MV-4-11 (cell line): Measurements from ENCODE around the gene B9D1.
"Not testable (repeated sequence)": the region's sequence is repeated elsewhere in the genome, so short reads cannot be mapped to it uniquely, and the experiment has no call there.

ENCODE experiments used
- DNase-seq: peaks from one replicate; lab custom pipeline; 2025; lab: John Stamatoyannopoulos, UW

The B9D1 gene

DNA sequence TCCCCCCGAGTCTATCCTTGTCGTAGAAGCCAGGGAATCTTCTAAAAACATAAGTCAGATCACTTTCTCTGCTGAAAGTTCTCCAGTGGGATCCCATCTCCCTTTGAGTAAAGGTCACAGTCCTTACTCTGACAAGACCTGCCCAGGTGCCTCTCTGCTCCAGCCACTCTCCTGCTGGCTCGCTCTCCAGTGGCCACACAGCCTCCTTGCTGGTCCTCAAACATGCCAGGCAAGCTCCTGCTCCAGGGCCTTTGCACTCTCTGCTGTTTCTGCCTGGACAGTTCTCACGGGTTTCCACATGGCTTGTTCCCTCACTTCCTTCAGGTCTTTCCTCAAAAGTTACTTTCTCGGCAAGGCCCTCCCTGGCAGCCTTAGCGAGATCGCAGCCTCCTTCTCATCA is 3.4 kb downstream of the B9D1 start:
- no peak for DNase-seq

DNA sequence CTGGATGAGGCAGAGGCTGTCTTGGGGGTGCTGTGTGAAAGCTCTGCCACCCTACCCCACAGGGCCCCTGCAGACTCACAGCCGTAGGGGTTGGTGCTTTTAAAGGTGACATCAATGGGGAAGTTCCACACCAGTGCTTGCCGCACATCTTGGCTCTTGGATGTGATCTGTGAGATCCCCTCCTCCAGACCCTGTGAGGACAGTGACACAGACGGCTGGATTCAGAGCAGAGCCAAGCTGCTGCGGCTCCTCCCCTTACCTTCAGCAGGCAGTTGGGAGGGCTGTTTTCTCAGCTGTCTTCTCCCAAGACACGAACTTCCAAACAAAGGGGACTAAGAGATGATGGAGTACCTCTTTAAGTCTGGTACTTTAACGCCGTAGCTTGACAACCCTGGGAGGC is 4.8 kb downstream of the B9D1 start:
- DNase-seq, result no peak

- DNase-seq, result no peak
Measured at GRCh38 chr17:19357351-19357750, 5.2 kb downstream of the B9D1 start.

GRCh38 chr17:19354748-19355147 is 7.8 kb downstream of the B9D1 start:
- no peak for DNase-seq

DNA sequence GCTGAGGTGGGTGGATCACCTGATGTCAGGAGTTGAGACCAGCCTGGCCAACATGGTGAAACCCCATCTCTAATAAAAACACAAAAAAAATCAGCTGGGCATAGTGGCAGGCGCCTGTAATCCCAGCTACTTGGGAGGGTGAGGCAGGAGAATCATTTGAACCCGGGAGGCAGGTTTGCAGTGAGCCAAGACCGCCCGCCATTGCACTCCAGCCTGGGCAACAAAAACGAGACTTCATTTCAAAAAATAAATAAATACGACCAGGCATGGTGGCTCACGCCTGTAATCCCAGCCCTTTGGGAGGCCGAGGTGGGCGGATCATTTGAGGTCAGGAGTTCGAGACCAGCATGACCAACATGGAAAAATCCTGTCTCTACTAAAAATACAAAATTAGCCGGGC is 9.1 kb downstream of the B9D1 start:
- not testable (repeated sequence) for DNase-seq

DNA sequence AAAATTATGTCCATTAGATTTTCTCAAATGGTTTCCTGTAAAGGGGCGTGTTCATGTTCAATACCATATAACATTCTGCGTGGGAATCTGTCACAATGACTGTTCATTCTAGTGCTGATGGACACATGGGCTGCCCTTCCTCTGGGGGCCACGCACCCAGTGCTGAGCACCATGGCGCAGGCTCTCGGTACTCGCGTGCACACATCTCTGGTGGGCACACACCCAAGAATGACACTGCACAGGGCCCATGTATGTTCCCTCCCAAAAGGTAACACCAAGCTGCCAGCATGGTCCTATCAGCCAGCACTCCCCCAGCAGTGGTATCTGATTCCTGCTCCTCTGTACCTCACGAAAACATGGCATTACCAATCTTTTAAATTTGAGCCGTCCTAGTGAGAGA is 13.7 kb downstream of the B9D1 start:
- DNase-seq, result no peak

- no peak for DNase-seq
Measured at GRCh38 chr17:19348081-19348650, 14.4 kb downstream of the B9D1 start.

GRCh38 chr17:19347323-19348080 is 15.0 kb downstream of the B9D1 start:
- no peak for DNase-seq

- no peak for DNase-seq
Measured at GRCh38 chr17:19346351-19347255, 15.9 kb downstream of the B9D1 start.

DNA sequence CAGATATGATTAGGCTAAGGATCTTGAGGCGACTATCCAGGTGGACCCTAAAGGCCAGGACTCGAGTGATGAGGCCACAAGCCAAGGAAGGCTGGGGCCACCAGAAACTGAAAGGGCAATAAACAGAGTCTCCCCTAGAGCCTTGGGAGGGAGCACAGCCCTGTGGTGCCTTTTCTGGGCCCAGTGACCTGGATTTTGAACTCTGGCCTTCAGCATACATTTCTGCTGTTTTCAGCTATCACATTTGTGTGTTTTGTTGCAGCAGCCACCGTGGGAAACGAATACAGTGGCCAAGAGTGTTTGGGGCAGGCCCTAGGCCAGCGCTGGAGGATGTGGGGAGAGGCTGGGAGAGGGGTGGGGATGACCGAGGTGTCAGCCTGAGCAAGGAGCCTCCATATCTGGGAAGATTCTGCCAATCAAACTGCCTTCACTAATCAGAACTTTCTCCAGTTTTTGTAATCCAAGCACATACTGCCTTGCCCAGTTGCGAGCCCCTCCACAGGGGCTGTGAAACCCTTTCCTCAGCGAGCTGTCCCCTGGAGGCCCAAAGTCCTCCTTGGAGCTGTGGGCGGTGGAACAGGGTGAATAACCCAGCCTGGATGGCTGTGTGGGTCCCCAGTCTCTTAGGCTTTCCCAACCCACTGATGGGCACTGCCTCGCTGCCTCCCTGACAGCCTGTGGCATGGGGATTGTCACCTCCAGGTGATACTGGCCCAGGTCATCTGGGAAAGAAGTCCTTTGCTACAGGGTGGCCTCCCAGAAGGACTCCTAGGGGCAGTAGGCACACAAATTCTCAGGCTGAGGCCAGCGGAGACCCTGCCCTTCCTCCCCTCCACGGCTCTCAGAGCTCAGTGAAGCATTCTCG is 16.8 kb downstream of the B9D1 start:
- DNase-seq, result no peak

DNA sequence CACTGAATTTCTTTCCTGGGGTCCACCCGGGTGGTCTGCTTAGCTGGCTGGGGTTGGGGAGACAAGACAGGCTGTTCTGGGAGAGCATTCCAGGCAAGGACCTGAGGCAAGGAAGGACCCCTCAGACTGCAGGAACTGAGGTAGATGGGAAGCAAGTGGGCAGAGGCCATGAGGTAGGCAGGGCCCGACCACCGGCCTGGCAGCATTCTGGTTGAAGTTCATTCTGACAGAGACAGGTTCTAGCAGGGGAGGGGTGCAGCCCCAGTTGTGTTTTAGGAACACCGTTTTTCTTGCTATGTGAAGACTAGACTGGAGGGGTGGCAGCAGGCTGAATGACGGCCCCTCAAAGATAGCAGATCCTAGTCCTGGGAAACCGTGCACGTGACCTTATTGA is 17.5 kb downstream of the B9D1 start:
- no peak for DNase-seq

GRCh38 chr17:19344311-19345066 is 18.0 kb downstream of the B9D1 start:
- DNase-seq, result no peak

DNA sequence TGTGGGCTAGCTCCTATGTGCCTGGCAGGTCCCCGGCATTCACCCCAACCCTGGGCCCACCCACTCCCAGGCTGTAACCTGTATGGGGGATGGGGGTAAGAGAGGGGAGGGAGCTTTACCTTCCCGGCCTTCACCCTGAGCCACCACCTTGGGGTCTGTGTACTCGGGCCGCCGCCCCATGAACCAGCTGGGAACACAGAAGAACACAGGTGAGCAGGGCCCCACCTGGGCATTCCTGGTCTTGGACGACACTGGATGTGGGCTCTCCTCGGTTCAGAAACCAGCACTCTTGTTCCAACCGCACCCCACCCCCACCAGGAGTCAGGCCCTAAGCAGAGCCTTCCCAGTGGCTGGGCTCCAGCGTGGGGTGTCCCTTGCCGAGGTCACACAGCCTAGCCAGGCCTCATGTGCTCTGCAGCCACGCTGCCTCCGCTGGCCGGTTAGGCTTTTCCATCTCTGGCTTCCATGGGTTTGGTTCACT is 18.8 kb downstream of the B9D1 start:
- no peak for DNase-seq

- DNase-seq, result no peak
Measured at GRCh38 chr17:19343256-19343630, 19.3 kb downstream of the B9D1 start.

GRCh38 chr17:19342611-19343255 is 19.8 kb downstream of the B9D1 start:
- DNase-seq, result no peak

DNA sequence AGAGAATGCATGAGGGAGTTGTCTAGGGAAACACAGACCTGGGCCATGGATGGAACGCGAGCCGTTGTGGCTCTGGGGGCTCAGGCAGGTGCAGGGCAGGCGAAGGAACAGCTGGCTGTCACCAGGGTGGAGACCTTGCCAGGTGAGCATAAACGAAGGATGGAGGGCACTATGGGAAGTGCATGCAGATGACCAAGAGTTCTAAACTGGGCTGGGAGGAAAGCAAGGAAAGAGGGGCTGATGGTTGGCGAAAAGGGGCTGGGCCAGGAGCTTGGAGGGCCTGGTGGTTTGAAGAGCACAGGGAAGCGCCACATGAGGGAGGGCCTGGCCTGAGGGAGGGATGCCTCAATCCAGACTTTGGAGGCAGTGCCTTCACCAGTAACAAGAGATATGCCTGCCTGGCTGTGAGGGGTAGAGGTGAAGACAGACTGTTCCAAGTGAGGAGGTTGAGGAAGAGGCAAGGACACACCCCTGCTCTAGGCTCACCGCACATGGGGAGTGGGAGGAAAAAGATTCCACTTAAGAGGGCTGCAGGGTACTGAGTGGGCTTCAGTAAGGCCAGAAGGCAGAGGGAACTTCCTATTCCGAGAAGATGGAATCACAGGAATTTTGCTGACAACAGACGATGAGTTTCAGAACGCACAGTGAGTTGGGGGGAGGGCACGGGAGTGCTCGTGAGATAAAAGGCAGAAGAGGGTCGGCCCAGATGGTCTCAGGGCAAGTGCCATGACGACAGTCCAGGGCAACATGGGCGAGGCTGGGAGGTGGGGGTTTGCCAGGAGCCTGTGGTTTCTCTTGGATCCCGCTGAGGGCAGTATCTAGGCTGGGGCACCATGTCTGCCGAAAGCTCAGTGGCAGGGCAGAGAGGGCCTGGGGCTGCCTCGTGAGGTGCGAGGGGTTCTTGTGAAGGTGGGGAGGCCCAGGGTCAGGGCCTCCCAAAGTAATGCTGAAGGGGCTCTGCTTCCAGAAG is 20.6 kb downstream of the B9D1 start:
- DNase-seq, result no peak

DNA sequence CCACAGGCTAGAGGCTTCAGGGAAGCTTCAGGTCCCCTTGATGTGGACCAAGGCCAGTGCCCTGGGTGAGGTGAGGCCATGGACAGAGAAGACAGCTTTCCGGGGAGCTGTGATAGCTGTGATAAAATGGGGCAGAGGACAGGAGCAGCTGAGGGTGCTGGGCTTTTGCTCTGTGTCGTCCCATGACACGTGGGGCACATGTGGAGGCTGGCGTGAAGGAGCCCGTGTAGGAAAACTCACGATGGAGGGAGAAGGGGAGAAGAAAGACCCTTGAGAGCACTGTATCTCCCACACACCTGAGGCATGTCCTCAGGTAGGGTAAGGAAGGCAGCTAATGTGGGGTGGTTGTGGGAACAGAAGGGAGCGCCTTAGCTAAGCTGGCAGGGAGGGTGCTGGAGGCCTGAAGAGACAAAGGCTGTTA is 21.3 kb downstream of the B9D1 start:
- DNase-seq, result no peak

GRCh38 chr17:19339341-19339815 is 23.1 kb downstream of the B9D1 start:
- DNase-seq, result no peak
